NCI-H128 (cell line): ENCODE results near the gene OR2T8.

Experiments
- DNase-seq: peaks from one replicate; lab custom pipeline; 2025; ENCODE audit not compliant: unreplicated experiment; lab: John Stamatoyannopoulos, UW

OR2T8 gene

GRCh38 chr1:247953408-247953807 is 33.4 kb downstream of the OR2T8 start:
- no peak for DNase-seq

- no peak for DNase-seq
These were observed 41.7 kb downstream of the OR2T8 start for GRCh38 chr1:247961791-247962190.

- no peak for DNase-seq
These were observed 43.0 kb downstream of the OR2T8 start for GRCh38 chr1:247962911-247963588.

- no peak for DNase-seq
These were observed 44.9 kb downstream of the OR2T8 start, which contains the start of gene OR2AK2 for GRCh38 chr1:247964933-247965332. Gene OR2AK2, plus strand, starts transcription at chr1:247965233. Its CDS starts 144 bp downstream, at chr1:247965377.

GRCh38 chr1:247966532-247967204 is 46.6 kb downstream of the OR2T8 start:
- no peak for DNase-seq
